Trophoblast cell (in vitro differentiated cells and primary cell): ENCODE data around the gene AKAP13.

Experiments
- DNase-seq, 2 donors: peaks; one replicate each; pipeline ENCODE4 v3.0.0-alpha.2; 2016
- H2AFZ ChIP-seq: 2 replicates; pipeline ENCODE4 v1.6.1; 2013; ENCODE audit warnings: low read length, moderate library complexity, mild to moderate bottlenecking; ENCODE audit not compliant: insufficient read depth, poor library complexity
- H2AK5ac ChIP-seq: 2 replicates; pipeline ENCODE4 v1.6.1; 2013; ENCODE audit warnings: mild to moderate bottlenecking, low read length
- H2BK120ac ChIP-seq: 2 replicates; pipeline ENCODE4 v1.6.1; 2013; ENCODE audit warnings: low read length, mild to moderate bottlenecking, moderate library complexity; ENCODE audit not compliant: insufficient read depth, poor library complexity
- H2BK12ac ChIP-seq: 2 replicates; pipeline ENCODE4 v1.6.1; 2013; ENCODE audit warnings: mild to moderate bottlenecking, low read length, moderate library complexity
- H2BK5ac ChIP-seq: 2 replicates; pipeline ENCODE4 v1.6.1; 2013; ENCODE audit warnings: low read length, low read depth, moderate library complexity, mild to moderate bottlenecking; ENCODE audit not compliant: poor library complexity
- H3K14ac ChIP-seq: 2 replicates; pipeline ENCODE4 v1.6.1; 2013; ENCODE audit warnings: mild to moderate bottlenecking, low read length
- H3K18ac ChIP-seq: 2 replicates; pipeline ENCODE4 v1.6.1; 2013; ENCODE audit warnings: mild to moderate bottlenecking, low read length
- H3K23ac ChIP-seq: 2 replicates; pipeline ENCODE4 v1.6.1; 2013; ENCODE audit warnings: low read length
- H3K27ac ChIP-seq: 2 replicates; pipeline ENCODE4 v1.5.1; 2013; ENCODE audit warnings: low read depth, mild to moderate bottlenecking, inconsistent platforms, low read length, moderate library complexity
- H3K27me3 ChIP-seq: 2 replicates; pipeline ENCODE4 v1.6.1; 2013; ENCODE audit warnings: inconsistent platforms, mild to moderate bottlenecking, low read length, moderate library complexity; ENCODE audit not compliant: insufficient read depth
- H3K36me3 ChIP-seq, 2 experiments: 1 replicate in 1 of 2; 2 replicates in 1 of 2; pipeline ENCODE4 v1.6.1; 2013; ENCODE audit warnings: low read length in 2 of 2, mild to moderate bottlenecking in 2 of 2, moderate library complexity in 1 of 2; ENCODE audit not compliant: insufficient read depth in 2 of 2, control insufficient read depth in 1 of 2
- H3K4ac ChIP-seq: 2 replicates; pipeline ENCODE4 v1.6.1; 2013; ENCODE audit warnings: low read depth, mild to moderate bottlenecking, low read length, moderate library complexity
- H3K4me1 ChIP-seq, 2 experiments: 1 replicate in 1 of 2; 2 replicates in 1 of 2; pipeline ENCODE4 v1.6.1; 2013; ENCODE audit warnings: low read length in 2 of 2, mild to moderate bottlenecking in 2 of 2, moderate library complexity in 1 of 2; ENCODE audit not compliant: insufficient read depth in 2 of 2, control insufficient read depth in 1 of 2
- H3K4me2 ChIP-seq: 2 replicates; pipeline ENCODE4 v1.6.1; 2013; ENCODE audit warnings: inconsistent platforms, mild to moderate bottlenecking, low read length, moderate library complexity
- H3K4me3 ChIP-seq: 2 replicates; pipeline ENCODE4 v1.5.1; 2013; ENCODE audit warnings: mild to moderate bottlenecking, low read depth, low read length, inconsistent platforms
- H3K79me1 ChIP-seq: one replicate; pipeline ENCODE4 v1.6.1; 2013; ENCODE audit warnings: low read length
- H3K79me2 ChIP-seq: 2 replicates; pipeline ENCODE4 v1.6.1; 2013; ENCODE audit warnings: low read length, mild to moderate bottlenecking; ENCODE audit not compliant: control insufficient read depth, insufficient read depth, poor library complexity
- H3K9ac ChIP-seq: 2 replicates; pipeline ENCODE4 v1.6.1; 2013; ENCODE audit warnings: mild to moderate bottlenecking, low read length
- H3K9me3 ChIP-seq: 2 replicates; pipeline ENCODE4 v1.6.1; 2013; ENCODE audit warnings: low read depth, mild to moderate bottlenecking, control low read depth, inconsistent platforms, low read length; ENCODE audit not compliant: insufficient read depth
- H4K12ac ChIP-seq: 2 replicates; pipeline ENCODE4 v1.6.1; 2013; ENCODE audit warnings: low read depth, mild to moderate bottlenecking, low read length, moderate library complexity
- H4K8ac ChIP-seq: 2 replicates; pipeline ENCODE4 v1.6.1; 2013; ENCODE audit warnings: low read depth, mild to moderate bottlenecking, low read length, moderate library complexity
- H4K91ac ChIP-seq: one replicate; pipeline ENCODE4 v1.6.1; 2013; ENCODE audit warnings: low read depth, mild to moderate bottlenecking, low read length, moderate library complexity
- WGBS: extraction: QIAGEN DNeasy Blood & Tissue Kit; methylation state at CpG from one replicate; pipeline ENCODE4 v1.1.7; 2013; ENCODE audit warnings: missing lambda C conversion rate; ENCODE audit not compliant: insufficient read length, insufficient coverage; ENCODE audit errors: extremely low coverage; 5-methylcytosine and 5-hydroxymethylcytosine counted together

AKAP13 gene

DNA sequence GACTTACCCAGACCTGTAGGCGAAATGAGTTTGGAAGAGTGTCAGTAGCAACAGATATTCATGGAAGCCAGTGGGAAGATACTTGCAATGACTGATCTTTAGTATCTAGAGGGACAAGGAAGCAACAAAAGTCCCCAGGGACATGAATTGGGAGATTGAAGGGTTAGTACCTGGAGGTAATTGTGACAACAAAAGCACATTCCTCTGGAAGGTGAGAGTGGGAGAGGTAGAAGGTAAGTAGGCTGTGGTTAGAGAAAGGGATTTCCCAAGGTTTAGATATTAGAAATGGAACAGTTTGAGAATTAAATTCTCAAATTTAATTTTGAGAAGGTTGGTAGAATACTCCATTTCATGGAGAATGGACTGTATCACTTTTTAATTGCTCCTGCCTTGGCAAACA is 191.4 kb downstream of the AKAP13 start:
- Histone ChIP-seq H4K91ac (no peak overlapping the region), H2BK120ac (no peak overlapping the region), H2BK12ac (no peak overlapping the region), H2AK5ac (no peak overlapping the region), H4K8ac (no peak overlapping the region), H4K12ac (no peak overlapping the region), H3K79me1 (no peaks in the 10 kb centered on the region), H2AFZ (no peak overlapping the region), H3K9me3 (no peaks in the 10 kb centered on the region), H3K14ac (no peak overlapping the region), H3K36me3 (peaks cover 0 to 2% of the 10 kb centered on the region in 2 experiments), H3K18ac (no peak overlapping the region), H3K27me3 (no peaks in the 10 kb centered on the region), H3K23ac (no peak overlapping the region), H3K4me2 (no peak overlapping the region), H3K4me3 (no peak overlapping the region), H3K79me2 (no peaks in the 10 kb centered on the region), H3K4me1 (peaks cover 4% of the 10 kb centered on the region in 2 experiments), H3K27ac (no peak overlapping the region), H3K9ac (no peak overlapping the region), H3K4ac (no peak overlapping the region), H2BK5ac (no peak overlapping the region)
- no peak for DNase-seq
- WGBS = no CpG with 5 or more reads among the region's 1 CpG

DNA sequence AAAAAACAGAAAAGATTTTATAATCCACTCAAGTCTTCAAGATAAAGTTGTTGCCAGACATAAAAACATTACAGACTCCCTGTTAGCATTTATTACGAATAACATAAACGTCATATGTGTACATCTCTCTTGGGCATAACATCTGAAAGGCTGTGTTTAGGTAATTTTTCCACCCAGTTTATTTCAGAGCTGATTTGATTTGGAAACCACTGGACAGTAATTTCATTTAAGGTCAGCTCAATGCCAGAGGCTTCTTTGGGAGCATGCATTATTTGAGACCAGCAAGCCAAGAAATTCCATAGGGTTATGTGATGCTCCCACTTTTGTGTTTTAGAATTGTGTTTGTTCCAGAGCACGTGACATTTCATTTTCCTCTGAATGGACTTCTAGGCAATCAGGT is 196.0 kb downstream of the AKAP13 start:
- no peak for DNase-seq
- H3K27me3 ChIP-seq = no peaks in the 10 kb centered on the region
- no peak overlapping the region for H3K4me3 ChIP-seq
- no peak overlapping the region for H4K91ac ChIP-seq
- peaks cover 2% of the 10 kb centered on the region for H3K79me1 ChIP-seq
- peaks cover 5 to 24% of the 10 kb centered on the region in 2 experiments for H3K36me3 ChIP-seq
- no peak overlapping the region for H2BK12ac ChIP-seq
- H2BK5ac ChIP-seq = no peak overlapping the region
- no peak overlapping the region for H3K14ac ChIP-seq
- no peak overlapping the region for H3K4me2 ChIP-seq
- no peaks in the 10 kb centered on the region for H3K79me2 ChIP-seq
- H4K8ac ChIP-seq = no peak overlapping the region
- H3K23ac ChIP-seq = no peak overlapping the region
- no peaks in the 10 kb centered on the region for H3K9me3 ChIP-seq
- H3K18ac ChIP-seq = no peak overlapping the region
- no peak overlapping the region for H3K27ac ChIP-seq
- H2BK120ac ChIP-seq = no peak overlapping the region
- WGBS = no CpG with 5 or more reads among the region's 3 CpGs
- peaks cover 7 to 9% of the 10 kb centered on the region in 2 experiments for H3K4me1 ChIP-seq
- no peak overlapping the region for H3K4ac ChIP-seq
- H4K12ac ChIP-seq = no peak overlapping the region
- H3K9ac ChIP-seq = no peak overlapping the region
- H2AFZ ChIP-seq = no peak overlapping the region
- H2AK5ac ChIP-seq = no peak overlapping the region

DNA sequence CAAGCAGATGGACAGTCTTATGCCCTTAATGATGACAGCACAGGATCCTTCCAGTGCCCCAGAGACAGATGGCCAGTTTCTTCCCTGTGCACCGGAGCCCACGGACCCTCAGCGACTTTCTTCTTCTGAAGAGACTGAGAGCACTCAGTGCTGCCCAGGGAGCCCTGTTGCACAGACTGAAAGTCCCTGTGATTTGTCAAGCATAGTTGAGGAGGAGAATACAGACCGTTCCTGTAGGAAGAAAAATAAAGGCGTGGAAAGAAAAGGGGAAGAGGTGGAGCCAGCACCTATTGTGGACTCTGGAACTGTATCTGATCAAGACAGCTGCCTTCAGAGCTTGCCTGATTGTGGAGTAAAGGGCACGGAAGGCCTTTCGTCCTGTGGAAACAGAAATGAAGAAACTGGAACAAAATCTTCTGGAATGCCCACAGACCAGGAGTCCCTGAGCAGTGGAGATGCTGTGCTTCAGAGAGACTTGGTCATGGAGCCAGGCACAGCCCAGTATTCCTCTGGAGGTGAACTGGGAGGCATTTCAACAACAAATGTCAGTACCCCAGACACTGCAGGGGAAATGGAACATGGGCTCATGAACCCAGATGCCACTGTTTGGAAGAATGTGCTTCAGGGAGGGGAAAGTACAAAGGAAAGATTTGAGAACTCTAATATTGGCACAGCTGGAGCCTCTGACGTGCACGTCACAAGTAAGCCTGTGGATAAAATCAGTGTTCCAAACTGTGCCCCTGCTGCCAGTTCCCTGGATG is 198.7 kb downstream of the AKAP13 start:
- WGBS = no CpG with 5 or more reads among the region's 9 CpGs
- Histone ChIP-seq H3K18ac (no peak overlapping the region), H3K79me2 (no peaks in the 10 kb centered on the region), H3K9ac (no peak overlapping the region), H3K27ac (peak overlapping the region; percentile 66), H3K23ac (no peak overlapping the region), H3K4ac (no peak overlapping the region), H3K4me1 (peaks cover 7 to 13% of the 10 kb centered on the region in 2 experiments), H3K27me3 (no peaks in the 10 kb centered on the region), H3K4me3 (no peak overlapping the region), H2BK5ac (peak overlapping the region; percentile 6), H2AK5ac (no peak overlapping the region), H2AFZ (no peak overlapping the region), H4K91ac (no peak overlapping the region), H2BK120ac (no peak overlapping the region), H3K9me3 (no peaks in the 10 kb centered on the region), H4K12ac (no peak overlapping the region), H3K36me3 (peaks cover 10 to 37% of the 10 kb centered on the region in 2 experiments), H3K79me1 (peaks cover 2% of the 10 kb centered on the region), H3K4me2 (no peak overlapping the region), H4K8ac (no peak overlapping the region), H3K14ac (no peak overlapping the region), H2BK12ac (peak overlapping the region; percentile 19)
- DNase-seq = peak; percentile 85 to 93

DNA sequence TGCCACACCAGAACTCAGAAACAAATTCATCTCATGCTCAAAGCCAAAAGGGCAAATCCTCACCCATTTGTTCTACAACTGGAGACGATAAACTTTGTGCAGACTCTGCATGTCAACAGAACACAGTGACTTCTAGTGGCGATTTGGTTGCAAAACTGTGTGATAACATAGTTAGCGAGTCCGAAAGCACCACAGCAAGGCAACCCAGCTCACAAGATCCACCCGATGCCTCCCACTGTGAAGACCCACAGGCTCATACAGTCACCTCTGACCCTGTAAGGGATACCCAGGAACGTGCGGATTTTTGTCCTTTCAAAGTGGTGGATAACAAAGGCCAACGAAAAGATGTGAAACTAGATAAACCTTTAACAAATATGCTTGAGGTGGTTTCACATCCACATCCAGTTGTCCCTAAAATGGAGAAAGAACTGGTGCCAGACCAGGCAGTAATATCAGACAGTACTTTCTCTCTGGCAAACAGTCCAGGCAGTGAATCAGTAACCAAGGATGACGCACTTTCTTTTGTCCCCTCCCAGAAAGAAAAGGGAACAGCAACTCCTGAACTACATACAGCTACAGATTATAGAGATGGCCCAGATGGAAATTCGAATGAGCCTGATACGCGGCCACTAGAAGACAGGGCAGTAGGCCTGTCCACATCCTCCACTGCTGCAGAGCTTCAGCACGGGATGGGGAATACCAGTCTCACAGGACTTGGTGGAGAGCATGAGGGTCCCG is 199.7 kb downstream of the AKAP13 start:
- Histone ChIP-seq H3K14ac (no peak overlapping the region), H4K8ac (no peak overlapping the region), H2BK120ac (no peak overlapping the region), H3K9ac (no peak overlapping the region), H2AK5ac (no peak overlapping the region), H3K23ac (no peak overlapping the region), H3K79me2 (no peaks in the 10 kb centered on the region), H3K79me1 (peaks cover 2% of the 10 kb centered on the region), H3K9me3 (no peaks in the 10 kb centered on the region), H3K27ac (no peak overlapping the region), H2BK5ac (no peak overlapping the region), H3K4ac (no peak overlapping the region), H3K4me1 (peaks cover 7 to 13% of the 10 kb centered on the region in 2 experiments), H4K91ac (no peak overlapping the region), H2BK12ac (no peak overlapping the region), H4K12ac (peak overlapping the region; percentile 20), H2AFZ (no peak overlapping the region), H3K27me3 (no peaks in the 10 kb centered on the region), H3K4me3 (no peak overlapping the region), H3K18ac (no peak overlapping the region), H3K4me2 (no peak overlapping the region), H3K36me3 (peaks cover 10 to 38% of the 10 kb centered on the region in 2 experiments)
- no CpG with 5 or more reads among the region's 14 CpGs for WGBS
- peak; percentile 52 to 55 for DNase-seq
